A204.1 (cell line): ENCODE measurements around the gene ALDH1A1.

Experiments used
- FAIRE-seq: peaks from 2 replicates; lab custom pipeline; 2012; peaks lifted over from hg19 to GRCh38; lab: Jason Lieb, UNC

The ALDH1A1 gene

GRCh38 chr9:72855890-72856523, 96.8 kb downstream of the ALDH1A1 start:
- no peak for FAIRE-seq

- FAIRE-seq, result no peak
Observed at GRCh38 chr9:72855321-72855720, 97.5 kb downstream of the ALDH1A1 start.
